Measurements from ENCODE around the gene MMP1. TPM values are rescaled to one million over a fixed set of nuclear protein-coding genes. Genes with fewer than 3 reads are reported as not detected.

The MMP1 gene
- total RNA-seq, 1 experiment from 2014 or later, result not detected

GRCh38 chr11:102751673-102752072, 46.3 kb downstream of the MMP1 start:
- Histone ChIP-seq H2BK5ac (ENCODE audit: insufficient read length, low read length) (no peak overlapping the region), H3K79me2 (ENCODE audit: insufficient read depth, low read length) (no peaks in the 10 kb centered on the region), H4K8ac (replicated peaks; ENCODE audit: insufficient read length, low read depth, low read length) (no peak overlapping the region), H3K14ac (ENCODE audit: insufficient read depth, low read length) (no peak overlapping the region), H3K4me2 (ENCODE audit: insufficient read depth, insufficient read length, low read length) (no peak overlapping the region), H2BK12ac (ENCODE audit: insufficient read length, low read depth, low read length) (no peak overlapping the region), H2AK5ac (ENCODE audit: insufficient read length, low read length) (no peak overlapping the region), H3K23ac (ENCODE audit: insufficient read length, low read depth, low read length) (no peak overlapping the region), H3K56ac (ENCODE audit: insufficient read length, low read depth, low read length) (no peak overlapping the region), H2AFZ (ENCODE audit: low read length) (no peak overlapping the region), H2BK120ac (ENCODE audit: low read depth, low read length, poor library complexity, severe bottlenecking) (no peak overlapping the region), H3K27me3 (ENCODE audit: insufficient read depth, low read length) (no peaks in the 10 kb centered on the region), H3K9ac (ENCODE audit: extremely low read depth, insufficient read length, low read length) (no peak overlapping the region), H2BK15ac (ENCODE audit: low read depth, low read length) (no peak overlapping the region), H3K79me1 (ENCODE audit: insufficient read depth, low read depth, low read length, poor library complexity, severe bottlenecking) (no peaks in the 10 kb centered on the region), H3K23me2 (ENCODE audit: insufficient read length, low read depth, low read length, poor library complexity, severe bottlenecking) (no peaks in the 10 kb centered on the region), H3K4ac (ENCODE audit: low read depth, low read length) (no peak overlapping the region), H3K4me1 (ENCODE audit: insufficient read depth, low read length) (peaks cover 6% of the 10 kb centered on the region; the same call in 1 of the 2 replicates), H4K91ac (ENCODE audit: insufficient read length, low read depth, low read length) (no peak overlapping the region), H3K18ac (ENCODE audit: insufficient read length, low read depth, low read length) (no peak overlapping the region), H3T11ph (ENCODE audit: low read length) (no peak overlapping the region), H3K27ac (ENCODE audit: insufficient read length, low read depth, low read length) (no peak overlapping the region), H4K5ac (ENCODE audit: insufficient read length, low read depth, low read length) (no peak overlapping the region), H4K20me1 (ENCODE audit: control insufficient read depth, insufficient read depth, insufficient read length) (no peaks in the 10 kb centered on the region), H2BK20ac (ENCODE audit: low read depth, low read length, poor library complexity, severe bottlenecking) (no peak overlapping the region), H3K9me3 (ENCODE audit: control insufficient read depth, low read depth, low read length) (no peaks in the 10 kb centered on the region)
- Mint-ChIP-seq H3K27me3 (ENCODE audit: low read depth) (no peaks in the 10 kb centered on the region), H3K4me3 (no peak overlapping the region), H3K9me3 (peaks cover 4 to 6% of the 10 kb centered on the region in 2 experiments; a peak in 4 of 5 replicates), H3K36me3 (ENCODE audit: insufficient read depth in 1 of 3, low read depth in 3 of 3) (peaks cover 2 to 8% (median 7%) of the 10 kb centered on the region in 3 experiments; a peak in 5 of 7 replicates), H3K4me1 (peaks cover 33% of the 10 kb centered on the region in 2 experiments), H3K27ac (peak overlapping the region in 2 of 3 experiments; percentile 71 to 86; a peak in 4 of 7 replicates)
- DNase-seq, result no peak
- TF ChIP-seq CTCF (conservative IDR thresholded peaks at IDR 0.05), result no peak
